Parathyroid adenoma (tissue), 2 donors: Measurements from ENCODE around the gene APEX1.
"Not testable (repeated sequence)": the region's sequence is repeated elsewhere in the genome, so short reads cannot be mapped to it uniquely, and the experiment has no call there.

ENCODE experiments used
- H2AFZ ChIP-seq: fragments of 300-600 bp; sonication (generic); one replicate; pipeline ENCODE4 v1.7.0; 2017; ENCODE audit warnings: antibody characterized with exemption, mild to moderate bottlenecking
- H3K27ac ChIP-seq: fragments of 300-600 bp; sonication (generic); one replicate; pipeline ENCODE4 v1.7.0; 2017
- H3K27me3 ChIP-seq: fragments of 300-600 bp; sonication (generic); one replicate; pipeline ENCODE4 v1.7.0; 2017; ENCODE audit warnings: low read length; ENCODE audit not compliant: control insufficient read depth, insufficient read depth
- H3K36me3 ChIP-seq: fragments of 300-600 bp; sonication (generic); one replicate; pipeline ENCODE4 v1.7.0; 2017; ENCODE audit warnings: low read length; ENCODE audit not compliant: control insufficient read depth, insufficient read depth
- H3K4me1 ChIP-seq: fragments of 300-600 bp; sonication (generic); one replicate; pipeline ENCODE4 v1.7.0; 2017; ENCODE audit warnings: control low read depth
- H3K4me2 ChIP-seq: fragments of 300-600 bp; sonication (generic); one replicate; pipeline ENCODE4 v1.7.0; 2017; ENCODE audit warnings: low read length
- H3K4me3 ChIP-seq: fragments of 300-600 bp; sonication (generic); one replicate; pipeline ENCODE4 v1.7.0; 2017; ENCODE audit warnings: low read depth, low read length
- H3K79me2 ChIP-seq: fragments of 300-600 bp; sonication (generic); one replicate; pipeline ENCODE4 v1.7.0; 2017; ENCODE audit warnings: control low read depth
- H3K9ac ChIP-seq: fragments of 300-600 bp; sonication (generic); one replicate; pipeline ENCODE4 v1.7.0; 2017; ENCODE audit warnings: mild to moderate bottlenecking
- H3K9me3 ChIP-seq: fragments of 300-600 bp; sonication (generic); one replicate; pipeline ENCODE4 v1.7.0; 2017; ENCODE audit warnings: low read length; ENCODE audit not compliant: control insufficient read depth
- CTCF ChIP-seq: fragments of 300-600 bp; sonication (generic); IDR thresholded peaks from one replicate; pipeline ENCODE4 v1.7.0; 2017; ENCODE audit warnings: antibody characterized with exemption, mild to moderate bottlenecking
- donor health status: primary hyperparathyroidism.

APEX1 gene

DNA sequence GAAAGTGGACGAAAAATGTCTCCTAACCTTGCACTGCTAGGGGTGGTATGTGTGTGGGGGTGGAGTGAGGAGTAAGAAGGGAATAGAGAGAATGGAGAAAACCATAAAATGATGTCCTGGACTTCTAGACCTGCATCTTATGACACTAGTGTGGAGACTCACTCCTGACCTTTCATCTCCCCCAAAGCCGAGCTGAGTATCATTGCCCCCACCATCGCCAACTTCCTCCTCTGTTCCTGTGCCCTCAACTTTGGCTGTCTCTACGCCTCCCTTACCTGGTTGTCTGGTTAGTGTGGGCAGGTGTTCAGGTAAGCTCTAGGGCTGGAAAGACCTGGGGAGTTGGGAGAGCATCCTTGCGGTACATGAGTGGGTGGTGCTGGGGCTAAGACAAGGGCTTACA is 14.6 kb upstream of the APEX1 start:
- TF ChIP-seq CTCF = no peak
- Histone ChIP-seq H3K4me1 (peaks cover 5% of the 10 kb centered on the region), H3K27me3 (no peaks in the 10 kb centered on the region), H3K9me3 (no peaks in the 10 kb centered on the region), H3K9ac (no peak overlapping the region), H3K4me2 (no peak overlapping the region), H3K4me3 (no peak overlapping the region), H3K27ac (no peak overlapping the region), H3K36me3 (no peaks in the 10 kb centered on the region), H2AFZ (peak overlapping the region; percentile 41), H3K79me2 (no peaks in the 10 kb centered on the region)

- Histone ChIP-seq H3K27ac (no peak overlapping the region), H3K9ac (no peak overlapping the region), H3K79me2 (no peaks in the 10 kb centered on the region), H3K27me3 (no peaks in the 10 kb centered on the region), H3K4me2 (no peak overlapping the region), H3K4me1 (peaks cover 5% of the 10 kb centered on the region), H3K36me3 (no peaks in the 10 kb centered on the region), H3K4me3 (no peak overlapping the region), H2AFZ (peak overlapping the region; percentile 41), H3K9me3 (no peaks in the 10 kb centered on the region)
- TF ChIP-seq CTCF = no peak
Observed at GRCh38 chr14:20440882-20441281, 14.1 kb upstream of the APEX1 start.

- H3K27ac ChIP-seq = no peak overlapping the region
- no peaks in the 10 kb centered on the region for H3K27me3 ChIP-seq
- no peak for TF ChIP-seq CTCF
- no peak overlapping the region for H3K9ac ChIP-seq
- no peaks in the 10 kb centered on the region for H3K9me3 ChIP-seq
- H3K36me3 ChIP-seq = no peaks in the 10 kb centered on the region
- no peaks in the 10 kb centered on the region for H3K79me2 ChIP-seq
- no peak overlapping the region for H2AFZ ChIP-seq
- H3K4me3 ChIP-seq = no peak overlapping the region
- peaks cover 5% of the 10 kb centered on the region for H3K4me1 ChIP-seq
- H3K4me2 ChIP-seq = no peak overlapping the region
Observed at GRCh38 chr14:20441461-20441860, 13.6 kb upstream of the APEX1 start.

DNA sequence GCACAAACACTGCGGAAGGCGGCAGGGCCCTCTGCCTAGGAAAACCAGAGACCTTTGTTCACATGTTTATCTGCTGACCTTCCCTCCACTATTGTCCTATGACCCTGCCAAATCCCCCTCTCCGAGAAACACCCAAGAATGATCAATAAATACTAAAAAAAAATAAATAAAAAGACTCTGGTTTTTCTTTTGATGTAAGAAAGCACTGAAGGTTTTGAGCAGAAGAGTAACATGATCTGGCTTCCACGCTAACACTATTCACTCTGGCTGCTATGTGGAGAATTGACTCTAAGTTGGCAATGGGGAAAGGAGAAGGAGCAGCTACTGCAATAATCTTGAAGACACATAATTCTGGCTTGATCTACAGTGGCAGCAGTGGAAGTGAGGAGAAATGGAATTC is 11.4 kb upstream of the APEX1 start:
- H2AFZ ChIP-seq, H3K9ac ChIP-seq, H3K4me3 ChIP-seq, H3K27me3 ChIP-seq, H3K4me1 ChIP-seq, H3K79me2 ChIP-seq, H3K36me3 ChIP-seq, H3K27ac ChIP-seq, H3K4me2 ChIP-seq, H3K9me3 ChIP-seq: not testable (repeated sequence)

GRCh38 chr14:20446889-20447288 is 8.1 kb upstream of the APEX1 start:
- no peak for TF ChIP-seq CTCF
- H3K9ac ChIP-seq = no peak overlapping the region
- H3K4me2 ChIP-seq = no peak overlapping the region
- H3K36me3 ChIP-seq = no peaks in the 10 kb centered on the region
- H3K9me3 ChIP-seq = no peaks in the 10 kb centered on the region
- no peak overlapping the region for H3K27ac ChIP-seq
- H3K4me1 ChIP-seq = no peaks in the 10 kb centered on the region
- no peak overlapping the region for H2AFZ ChIP-seq
- no peak overlapping the region for H3K4me3 ChIP-seq
- no peaks in the 10 kb centered on the region for H3K27me3 ChIP-seq
- no peaks in the 10 kb centered on the region for H3K79me2 ChIP-seq

DNA sequence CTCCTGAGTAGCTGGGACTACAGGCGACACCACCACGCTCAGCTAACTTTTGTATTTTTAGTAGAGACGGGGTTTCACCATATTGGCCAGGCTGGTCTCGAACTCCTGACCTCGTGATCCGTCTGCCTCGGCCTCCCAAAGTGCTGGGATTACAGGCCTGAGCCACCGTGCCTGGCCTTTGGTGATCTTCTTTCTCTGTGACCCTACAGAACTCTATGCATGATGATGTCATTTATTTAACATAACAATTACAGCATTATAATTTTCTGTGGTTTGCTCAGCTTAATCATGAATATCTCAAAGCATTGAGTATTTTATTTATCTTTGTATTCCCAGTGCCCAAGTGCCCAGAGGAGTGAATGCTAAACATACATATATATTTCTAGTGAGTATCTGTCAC is 2.2 kb upstream of the APEX1 start:
- H3K36me3 ChIP-seq, H3K27me3 ChIP-seq, H2AFZ ChIP-seq, H3K4me3 ChIP-seq, H3K4me2 ChIP-seq, H3K4me1 ChIP-seq, H3K9ac ChIP-seq, H3K9me3 ChIP-seq, H3K79me2 ChIP-seq, H3K27ac ChIP-seq: not testable (repeated sequence)
